HepG2 (cell line): ENCODE results near the gene PCOLCE2. TPM values are rescaled to one million over a fixed set of nuclear protein-coding genes. Genes with fewer than 3 reads are reported as not detected.

Experiments
- ATAC-seq: fragments of 200-7000 bp; cut with Tn5 transposase; 3 replicates; pipeline ENCODE4 v1.9.1; 2020; ENCODE audit warnings: mild to moderate bottlenecking, moderate library complexity
- BruUV-seq: library from RNA; stranded (reverse); fragments of 400-500 nt; replicated peaks from 2 replicates; lab custom pipeline; 2021; lab: Mats Ljungman, UMichigan
- CTCF ChIA-PET: fragments of 300-600 bp; formaldehyde crosslinking; extraction: SDS; loops from one replicate; lab custom pipeline; 2021; ENCODE audit warnings: low total read pairs, inconsistent platforms, low intra/inter-chr PET ratio; lab: Yijun Ruan, JAX
- POLR2A ChIA-PET: fragments of 350-600 bp; sonication (Branson Sonifier 250); formaldehyde crosslinking; loops from one replicate; lab custom pipeline; 2020; ENCODE audit warnings: antibody characterized with exemption, inconsistent platforms; lab: Yijun Ruan, JAX
- DNase-seq: peaks from one replicate; pipeline ENCODE4 v3.0.0-alpha.2; 2015; ENCODE audit warnings: low spot score
- FAIRE-seq: peaks from 3 replicates; lab custom pipeline; 2011; peaks lifted over from hg19 to GRCh38; lab: Jason Lieb, UNC
- H2AFZ ChIP-seq: one replicate; pipeline ENCODE4 v1.6.1; 2011; ENCODE audit warnings: low read length, inconsistent platforms
- H3K27ac ChIP-seq: fragments of 300-600 bp; 3 replicates; pipeline ENCODE4 v1.8.0; 2011; ENCODE audit warnings: mixed run types, mild to moderate bottlenecking, mixed read lengths, low read length, inconsistent platforms; ENCODE audit not compliant: insufficient read depth; ENCODE audit errors: extremely low read length
- H3K27me3 ChIP-seq, 2 experiments: fragments of 200-600 bp in 1 of 2; 2 replicates in 1 of 2; 3 replicates in 1 of 2; pipeline versions ENCODE4 v1.6.0 to v1.8.0; 2011; ENCODE audit warnings: low read length in 2 of 2, mild to moderate bottlenecking in 2 of 2, moderate library complexity in 2 of 2, inconsistent platforms in 1 of 2; ENCODE audit not compliant: insufficient read depth in 2 of 2, control insufficient read depth in 1 of 2
- H3K36me3 ChIP-seq, 2 experiments: fragments of 200-600 bp in 1 of 2; replicated peaks in 1 of 2; 2 replicates in 1 of 2; 3 replicates in 1 of 2; pipeline versions ENCODE4 v1.5.1 to v1.8.0; 2011; ENCODE audit warnings: low read length in 2 of 2, inconsistent platforms in 1 of 2; ENCODE audit not compliant: insufficient read depth in 2 of 2, control insufficient read depth in 1 of 2
- H3K4me1 ChIP-seq: 2 replicates; pipeline ENCODE4 v1.5.1; 2012; ENCODE audit warnings: low read length, inconsistent platforms; ENCODE audit not compliant: insufficient read depth
- H3K4me2 ChIP-seq: 2 replicates; pipeline ENCODE4 v1.6.0; 2011; ENCODE audit warnings: low read depth, low read length, inconsistent platforms
- H3K4me3 ChIP-seq, 3 experiments: fragments of 200-600 bp in 1 of 3; sonication (generic), shearing (Covaris generic) in 1 of 3; replicated peaks in 1 of 3; 2 replicates each; pipeline ENCODE4 v1.5.1; 2011 to 2016; ENCODE audit warnings: low read length in 3 of 3, inconsistent platforms in 2 of 3, low read depth in 2 of 3, mild to moderate bottlenecking in 2 of 3, control low read depth in 1 of 3, mixed read lengths in 1 of 3; ENCODE audit not compliant: insufficient read depth in 1 of 3
- H3K79me2 ChIP-seq: one replicate; pipeline ENCODE4 v1.6.1; 2011; ENCODE audit warnings: low read length, inconsistent platforms; ENCODE audit not compliant: insufficient read depth
- H3K9ac ChIP-seq: 2 replicates; pipeline ENCODE4 v1.6.0; 2011; ENCODE audit warnings: mild to moderate bottlenecking, low read depth, low read length, inconsistent platforms; ENCODE audit not compliant: insufficient read depth
- H3K9me3 ChIP-seq: 2 replicates; pipeline ENCODE4 v1.5.1; 2012; ENCODE audit warnings: mild to moderate bottlenecking, low read length
- H4K20me1 ChIP-seq: 2 replicates; pipeline ENCODE4 v1.6.0; 2011; ENCODE audit warnings: inconsistent platforms, mild to moderate bottlenecking, low read length, moderate library complexity; ENCODE audit not compliant: insufficient read depth
- AKAP8 ChIP-seq: sonication (generic); formaldehyde crosslinking; IDR thresholded peaks from 2 replicates; pipeline ENCODE4 v1.5.1; 2020; ENCODE audit warnings: mild to moderate bottlenecking, missing genetic modification reagents
- PPARG ChIP-seq: conservative IDR thresholded peaks from 2 replicates; pipeline ENCODE4 v1.6.1; 2016; ENCODE audit warnings: missing biosample characterization, missing genetic modification reagents
- RFX3 ChIP-seq: IDR thresholded peaks from 2 replicates; pipeline ENCODE4 v1.6.1; 2016; ENCODE audit warnings: missing biosample characterization, missing genetic modification reagents
- SMC3 ChIP-seq: IDR thresholded peaks from 2 replicates; pipeline ENCODE4 v1.6.1; 2011; ENCODE audit warnings: low read length, improper control_type of control experiment
- STAT5B ChIP-seq: sonication (generic); formaldehyde crosslinking; IDR thresholded peaks from 2 replicates; pipeline ENCODE4 v1.4.0; 2020; ENCODE audit warnings: missing genetic modification reagents
- TCF7 ChIP-seq: sonication (generic); IDR thresholded peaks from 2 replicates; pipeline ENCODE4 v1.6.1; 2016; ENCODE audit warnings: antibody characterized with exemption, low read depth
- ZNF317 ChIP-seq: sonication (generic); formaldehyde crosslinking; IDR thresholded peaks from 2 replicates; pipeline ENCODE4 v1.5.0; 2020; ENCODE audit warnings: mild to moderate bottlenecking, missing genetic modification reagents
- ZNF354B ChIP-seq: sonication (generic); formaldehyde crosslinking; IDR thresholded peaks from 2 replicates; pipeline ENCODE4 v1.8.0; 2022; ENCODE audit warnings: mild to moderate bottlenecking, missing genetic modification reagents
- ZNF382 ChIP-seq: sonication (generic); formaldehyde crosslinking; IDR thresholded peaks from 2 replicates; pipeline ENCODE4 v1.5.0; 2020; ENCODE audit warnings: missing genetic modification reagents, mild to moderate bottlenecking, borderline replicate concordance
- ZNF546 ChIP-seq: sonication (generic); formaldehyde crosslinking; conservative IDR thresholded peaks from 2 replicates; pipeline ENCODE4 v1.8.1; 2023; ENCODE audit warnings: mild to moderate bottlenecking, missing genetic modification reagents
- ZNF720 ChIP-seq: sonication (generic); formaldehyde crosslinking; IDR thresholded peaks from 2 replicates; pipeline ENCODE4 v1.4.0; 2020; ENCODE audit warnings: missing genetic modification reagents
- WGBS: methylation state at CpG from one replicate; pipeline ENCODE4 v1.1.6; 2017; ENCODE audit warnings: low lambda C conversion rate; 5-methylcytosine and 5-hydroxymethylcytosine counted together
- in situ Hi-C: cut with HindIII; loops from 2 replicates; pipeline ENCODE4 v1.10.0; 2017; ENCODE audit warnings: low pct_unique_long_range_greater_than_20kb; ENCODE audit not compliant: extremely low pct_ligation_motif_present
- intact Hi-C: fragments of 100-400 bp; cut with micrococcal nuclease; formaldehyde crosslinking; loops from one replicate; pipeline ENCODE4 v1.10.0; 2022; ENCODE audit not compliant: unreplicated experiment
- polyA plus RNA-seq, 8 experiments: library from polyadenylated mRNA; depleted of rRNA in 3 of 8; stranded (reverse) in 7 of 8; unstranded in 1 of 8; fragments of >200 nt; fragmentation: Illumina TruSeq in 4 of 8; extraction: Trizol in 4 of 8; gene quantifications; 2 replicates each; pipeline versions ENCODE4 v1.2.1 to v1.2.3, GENCODE V29; 2011 to 2016; ENCODE audit warnings: low read depth in 4 of 8, missing spikeins in 1 of 8, mixed read lengths in 1 of 8; ENCODE audit not compliant: insufficient read depth in 1 of 8
- total RNA-seq, 5 experiments: library from RNA; depleted of rRNA; stranded (reverse); fragments of >200 nt; fragmentation: Illumina TruSeq; extraction: Trizol; gene quantifications; 2 replicates each; pipeline ENCODE4 v1.2.3, GENCODE V29; 2016; ENCODE audit warnings: low read depth in 1 of 5
- TF ChIP-seq, protein P1 (sequence below): IDR thresholded peaks from 2 replicates; pipeline ENCODE4 v1.6.1; 2012; ENCODE audit warnings: low read length, improper control_type of control experiment

The PCOLCE2 gene
- total and polyA plus RNA-seq, 2 of the 13 experiments (the other 11 are each of a cell fraction or from before 2014, with no cell fraction given): 0.71 to 2.0 TPM

DNA sequence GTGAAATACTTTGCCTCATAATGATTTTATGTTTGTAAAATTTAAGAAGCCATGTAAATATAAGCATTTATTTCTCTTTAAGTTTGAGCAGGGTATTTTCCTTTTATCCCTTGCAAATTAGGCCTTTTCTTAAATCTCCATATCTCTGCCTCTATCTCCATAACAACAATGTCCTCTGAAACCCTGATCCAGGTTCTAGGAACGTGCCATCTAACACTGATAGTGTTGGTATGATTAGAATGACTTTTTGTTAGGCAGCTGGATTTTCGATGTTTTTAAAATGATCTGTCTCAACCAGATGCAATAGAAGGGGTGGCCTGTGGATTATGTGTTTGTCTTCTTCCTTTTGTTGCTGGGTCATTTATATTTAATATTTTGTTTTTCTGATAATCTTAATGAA lies 87.1 kb downstream of the PCOLCE2 start (continued):
- TF ChIP-seq ZNF720 (CRISPR knock-in tag) (no peak), ZNF354B (CRISPR knock-in tag) (no peak), RFX3 (CRISPR knock-in tag) (no peak), PPARG (CRISPR knock-in tag) (no peak), ZNF382 (CRISPR knock-in tag) (no peak), ZNF546 (CRISPR knock-in tag) (no peak)

DNA sequence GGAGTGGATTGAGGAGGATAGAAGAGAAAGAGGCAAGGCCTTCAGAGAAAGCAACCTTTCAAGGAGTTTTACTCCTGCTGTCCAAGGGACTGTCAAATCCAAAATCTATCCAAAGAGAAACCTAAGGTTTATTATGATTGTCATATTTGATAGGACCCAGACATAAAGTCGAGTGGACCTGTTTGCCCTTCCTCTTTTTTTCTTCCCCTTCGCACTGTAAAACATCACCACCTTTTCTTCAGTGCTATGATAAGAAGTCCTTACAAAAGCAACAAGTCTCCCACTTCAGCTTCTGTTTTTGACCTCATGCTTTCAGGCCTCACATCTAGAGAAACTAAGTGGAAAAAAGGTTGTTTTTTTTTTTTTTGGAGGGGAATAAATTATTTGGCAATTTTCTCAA lies 92.1 kb downstream of the PCOLCE2 start:
- no peaks in the 10 kb centered on the region for H3K27me3 ChIP-seq
- no peak overlapping the region for H3K4me2 ChIP-seq
- ChIA-PET POLR2A (no interaction called here), CTCF (no interaction called here)
- no peak for FAIRE-seq
- no peaks in the 10 kb centered on the region for H3K9me3 ChIP-seq
- TF ChIP-seq TCF7: no peak
- no peak for DNase-seq
- H4K20me1 ChIP-seq: no peaks in the 10 kb centered on the region
- no peak overlapping the region for H3K4me3 ChIP-seq
- no peaks in the 10 kb centered on the region for H3K36me3 ChIP-seq
- in situ Hi-C loops: no loop called here
- H3K4me1 ChIP-seq: no peaks in the 10 kb centered on the region
- BruUV-seq: no TSS peak
- H3K79me2 ChIP-seq: no peaks in the 10 kb centered on the region
- WGBS: 69% methylated on average over 2 of the region's 2 CpGs
- H2AFZ ChIP-seq: no peak overlapping the region
- H3K9ac ChIP-seq: no peak overlapping the region
- no peak overlapping the region for H3K27ac ChIP-seq
- no peak for ATAC-seq
- intact Hi-C loops: no loop called here

DNA sequence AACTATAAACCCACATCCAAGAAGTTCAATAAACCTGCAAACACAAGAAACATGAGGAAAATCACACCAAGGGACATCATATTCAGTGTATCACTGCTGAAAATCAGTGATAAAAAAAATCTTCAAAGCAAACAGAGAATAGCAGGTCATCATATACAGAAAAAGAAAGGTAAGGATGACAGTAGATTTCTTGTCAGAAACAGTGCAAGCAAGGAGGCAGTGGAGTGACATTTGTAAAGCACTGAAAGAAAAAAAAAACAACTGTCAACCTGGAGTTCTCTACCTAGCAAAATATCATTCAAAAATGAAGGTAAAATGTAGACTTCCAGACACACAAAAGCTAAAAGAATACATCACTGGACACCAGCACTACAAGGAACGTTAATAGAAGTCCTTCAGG lies 93.6 kb downstream of the PCOLCE2 start:
- Histone ChIP-seq H3K9me3 (no peaks in the 10 kb centered on the region), H3K4me2 (no peak overlapping the region), H3K27me3 (no peaks in the 10 kb centered on the region), H3K4me1 (peaks cover 12% of the 10 kb centered on the region), H3K36me3 (no peaks in the 10 kb centered on the region), H3K4me3 (no peak overlapping the region), H3K9ac (no peak overlapping the region), H3K27ac (no peak overlapping the region), H4K20me1 (no peaks in the 10 kb centered on the region), H3K79me2 (no peaks in the 10 kb centered on the region), H2AFZ (no peak overlapping the region)
- in situ Hi-C loops: no loop called here
- BruUV-seq: no TSS peak
- ATAC-seq (no peak), DNase-seq (no peak), FAIRE-seq (no peak)
- CTCF ChIA-PET: no interaction called here
- 92% methylated on average over 1 of the region's 1 CpG for WGBS
- intact Hi-C loops: no loop called here
- TF ChIP-seq ZNF317 (CRISPR knock-in tag) (peak; percentile 91), SMC3 (no peak), STAT5B (CRISPR knock-in tag) (no peak), AKAP8 (CRISPR knock-in tag) (no peak)
- TF ChIP-seq, protein P1, sequence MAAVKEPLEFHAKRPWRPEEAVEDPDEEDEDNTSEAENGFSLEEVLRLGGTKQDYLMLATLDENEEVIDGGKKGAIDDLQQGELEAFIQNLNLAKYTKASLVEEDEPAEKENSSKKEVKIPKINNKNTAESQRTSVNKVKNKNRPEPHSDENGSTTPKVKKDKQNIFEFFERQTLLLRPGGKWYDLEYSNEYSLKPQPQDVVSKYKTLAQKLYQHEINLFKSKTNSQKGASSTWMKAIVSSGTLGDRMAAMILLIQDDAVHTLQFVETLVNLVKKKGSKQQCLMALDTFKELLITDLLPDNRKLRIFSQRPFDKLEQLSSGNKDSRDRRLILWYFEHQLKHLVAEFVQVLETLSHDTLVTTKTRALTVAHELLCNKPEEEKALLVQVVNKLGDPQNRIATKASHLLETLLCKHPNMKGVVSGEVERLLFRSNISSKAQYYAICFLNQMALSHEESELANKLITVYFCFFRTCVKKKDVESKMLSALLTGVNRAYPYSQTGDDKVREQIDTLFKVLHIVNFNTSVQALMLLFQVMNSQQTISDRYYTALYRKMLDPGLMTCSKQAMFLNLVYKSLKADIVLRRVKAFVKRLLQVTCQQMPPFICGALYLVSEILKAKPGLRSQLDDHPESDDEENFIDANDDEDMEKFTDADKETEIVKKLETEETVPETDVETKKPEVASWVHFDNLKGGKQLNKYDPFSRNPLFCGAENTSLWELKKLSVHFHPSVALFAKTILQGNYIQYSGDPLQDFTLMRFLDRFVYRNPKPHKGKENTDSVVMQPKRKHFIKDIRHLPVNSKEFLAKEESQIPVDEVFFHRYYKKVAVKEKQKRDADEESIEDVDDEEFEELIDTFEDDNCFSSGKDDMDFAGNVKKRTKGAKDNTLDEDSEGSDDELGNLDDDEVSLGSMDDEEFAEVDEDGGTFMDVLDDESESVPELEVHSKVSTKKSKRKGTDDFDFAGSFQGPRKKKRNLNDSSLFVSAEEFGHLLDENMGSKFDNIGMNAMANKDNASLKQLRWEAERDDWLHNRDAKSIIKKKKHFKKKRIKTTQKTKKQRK: no peak
- POLR2A ChIA-PET: no interaction called here
